Cardiac fibroblast (primary cell): ENCODE measurements around the gene ZNF789.

Experiments used
- DNase-seq, 2 donors: peaks; one replicate each; pipeline versions ENCODE4 v3.0.0 to v3.0.0-alpha.2; 2010; ENCODE audit warnings: low read depth in 2 of 2
- H3K4me3 ChIP-seq, 2 donors: replicated peaks in 1 of 2; 1 replicate in 1 of 2; 2 replicates in 1 of 2; pipeline ENCODE4 v1.5.1; 2011; ENCODE audit warnings: low read depth in 2 of 2, low read length in 2 of 2, mild to moderate bottlenecking in 2 of 2, moderate library complexity in 1 of 2
- CTCF ChIP-seq: IDR thresholded peaks from one replicate; pipeline ENCODE4 v1.5.1; 2011; ENCODE audit warnings: low read depth, mild to moderate bottlenecking, low read length, inconsistent platforms

The ZNF789 gene

GRCh38 chr7:99437946-99438572 is 34.6 kb upstream of the ZNF789 start:
- no peak for DNase-seq
- peak overlapping the region; percentile 97 to 99 for H3K4me3 ChIP-seq
- TF ChIP-seq CTCF = no peak

- DNase-seq = peak; percentile 95 to 96
- peak within 1 kb of the TSS; percentile 97 to 99 for H3K4me3 ChIP-seq
- no peak for TF ChIP-seq CTCF
Measured at GRCh38 chr7:99438573-99439480, 33.9 kb upstream of the ZNF789 start, which contains the start of the genes CPSF4 and PTCD1. Gene CPSF4 (plus strand): TSS chr7:99438943. CDS start chr7:99439083, 140 bp downstream. Gene PTCD1 (minus strand): TSS chr7:99438798. CDS start chr7:99435242, 3,556 bp downstream.

GRCh38 chr7:99440195-99440594 is 32.5 kb upstream of the ZNF789 start:
- H3K4me3 ChIP-seq = peak overlapping the region; percentile 97 to 99
- peak in 1 of 2 donors; percentile 24 for DNase-seq
- TF ChIP-seq CTCF = no peak

- TF ChIP-seq CTCF = no peak
- no peak overlapping the region for H3K4me3 ChIP-seq
- no peak for DNase-seq
Measured at GRCh38 chr7:99446096-99446495, 26.6 kb upstream of the ZNF789 start.

GRCh38 chr7:99447943-99448342 is 24.7 kb upstream of the ZNF789 start:
- no peak for TF ChIP-seq CTCF
- DNase-seq = no peak
- H3K4me3 ChIP-seq = no peak overlapping the region

- no peak overlapping the region for H3K4me3 ChIP-seq
- TF ChIP-seq CTCF = no peak
- no peak for DNase-seq
Measured at GRCh38 chr7:99448855-99449254, 23.8 kb upstream of the ZNF789 start.
